Ovary (tissue), 3 donors: ENCODE results near the gene PRSS38.

Experiments used
- CTCF ChIP-seq, 3 donors: fragments of 450-650 bp in 2 of 3; fragments of 200-600 bp in 1 of 3; IDR thresholded peaks; one replicate each; pipeline versions ENCODE4 v1.5.1 to v1.8.0; 2016 to 2022; ENCODE audit warnings: antibody characterized with exemption in 3 of 3, mild to moderate bottlenecking in 1 of 3
- EP300 ChIP-seq: sonication (generic); formaldehyde crosslinking; IDR thresholded peaks from one replicate; pipeline ENCODE4 v1.6.1; 2017; ENCODE audit warnings: antibody characterized with exemption
- POLR2A ChIP-seq: fragments of 450-650 bp; IDR thresholded peaks from one replicate; pipeline ENCODE4 v1.6.1; 2017; ENCODE audit warnings: antibody characterized with exemption, mild to moderate bottlenecking, moderate library complexity
- donor health status: DM: no; HTN: no; CAD: no.

GRCh38 chr1:227844320-227845146, 29.1 kb downstream of the PRSS38 start:
- TF ChIP-seq EP300 (no peak), CTCF (IDR thresholded peaks at IDR 0.05) (no peak), POLR2A (no peak)
